Measurements from ENCODE around the gene TAF3.

The TAF3 gene

GRCh38 chr10:8044331-8044907 lies 226.1 kb downstream of the TAF3 start:
- ChIA-PET CTCF (no interaction called here), POLR2A (no interaction called here)
- no peak overlapping the region for H3K27ac ChIP-seq (ENCODE audit: extremely low read depth, low read depth, low read length)
- TF ChIP-seq ZNF292 (tag by site-specific recombination; IDR thresholded peaks at IDR 0.05; ENCODE audit: borderline replicate concordance, low read depth) (no peak), ZNF239 (tag by site-specific recombination; IDR thresholded peaks at IDR 0.05) (no peak), ZBTB10 (tag by site-specific recombination; IDR thresholded peaks at IDR 0.05) (no peak), KLF17 (tag by site-specific recombination; IDR thresholded peaks at IDR 0.05) (no peak), ZSCAN23 (tag by site-specific recombination; IDR thresholded peaks at IDR 0.05) (no peak), ZNF223 (tag by site-specific recombination; IDR thresholded peaks at IDR 0.05) (no peak), GLIS1 (tag by site-specific recombination; IDR thresholded peaks at IDR 0.05) (no peak), ZNF704 (tag by site-specific recombination; IDR thresholded peaks at IDR 0.05) (no peak), ZNF768 (tag by site-specific recombination; IDR thresholded peaks at IDR 0.05) (no peak), ZNF350 (tag by site-specific recombination; IDR thresholded peaks at IDR 0.05) (no peak)
- no peaks in the 10 kb centered on the region for H3K9me3 ChIP-seq (ENCODE audit: control insufficient read depth, insufficient read depth, low read depth, low read length)
- H3K4me3 ChIP-seq (ENCODE audit: low read depth, low read length), result no peak overlapping the region
- H3K36me3 ChIP-seq (ENCODE audit: control insufficient read depth in 2 of 2, insufficient read depth in 1 of 2, low read length in 2 of 2), result no peaks in the 10 kb centered on the region
- H3K4me1 ChIP-seq (ENCODE audit: control insufficient read depth, insufficient read depth, low read length), result peaks cover 2% of the 10 kb centered on the region; the same call in 1 of the 2 replicates

GRCh38 chr10:8044908-8045725 lies 226.8 kb downstream of the TAF3 start:
- no peaks in the 10 kb centered on the region for H3K36me3 ChIP-seq (ENCODE audit: control insufficient read depth in 2 of 2, insufficient read depth in 1 of 2, low read length in 2 of 2)
- no peaks in the 10 kb centered on the region for H3K9me3 ChIP-seq (ENCODE audit: control insufficient read depth, insufficient read depth, low read depth, low read length)
- H3K27ac ChIP-seq (ENCODE audit: extremely low read depth, low read depth, low read length), result no peak overlapping the region
- ChIA-PET POLR2A (no interaction called here), CTCF (interaction anchor here (0.5 kb wide), 1 partner anchor 15 kb away, joined by 3 read pairs; no protein-coding TSS in a partner anchor)
- H3K4me1 ChIP-seq (ENCODE audit: control insufficient read depth, insufficient read depth, low read length), result peaks cover 2% of the 10 kb centered on the region; the same call in 1 of the 2 replicates
- TF ChIP-seq PRDM1 (tag by site-specific recombination; IDR thresholded peaks at IDR 0.05) (no peak), REST (tag by site-specific recombination; IDR thresholded peaks at IDR 0.05) (no peak)
- H3K4me3 ChIP-seq (ENCODE audit: low read depth, low read length), result peak overlapping the region; percentile 35

Data from HEK293 (cell line).